Measurements from ENCODE around the gene HMG20B.

The HMG20B gene

GRCh38 chr19:3537438-3538240, 35.1 kb upstream of the HMG20B start:
- no peak for DNase-seq

- DNase-seq = no peak
Observed at GRCh38 chr19:3538258-3538929, 34.4 kb upstream of the HMG20B start.

GRCh38 chr19:3538965-3539755, 33.6 kb upstream of the HMG20B start, which contains the start of gene TEKTIP1:
Gene TEKTIP1, plus strand, starts transcription at chr19:3539174. Its CDS starts 4 bp downstream, at chr19:3539178.
- no peak for DNase-seq

DNA sequence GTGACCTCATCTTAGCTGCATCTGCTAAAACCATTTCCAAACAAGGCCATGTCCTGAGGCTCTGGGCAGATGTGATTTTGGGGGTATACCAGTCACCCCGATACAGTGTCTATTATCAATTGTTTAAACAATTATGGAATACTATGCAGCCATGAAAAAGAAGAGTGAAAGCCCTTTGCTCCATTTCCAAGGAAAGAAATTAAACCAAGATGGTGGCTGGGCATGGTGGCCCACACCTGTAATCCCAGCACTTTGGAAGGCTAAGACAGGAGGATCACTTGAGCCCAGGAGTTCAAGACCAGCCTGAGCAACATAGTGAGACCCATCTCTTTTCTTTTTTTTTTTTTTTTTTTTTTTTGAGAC, 33.0 kb upstream of the HMG20B start:
- DNase-seq = no peak

DNA sequence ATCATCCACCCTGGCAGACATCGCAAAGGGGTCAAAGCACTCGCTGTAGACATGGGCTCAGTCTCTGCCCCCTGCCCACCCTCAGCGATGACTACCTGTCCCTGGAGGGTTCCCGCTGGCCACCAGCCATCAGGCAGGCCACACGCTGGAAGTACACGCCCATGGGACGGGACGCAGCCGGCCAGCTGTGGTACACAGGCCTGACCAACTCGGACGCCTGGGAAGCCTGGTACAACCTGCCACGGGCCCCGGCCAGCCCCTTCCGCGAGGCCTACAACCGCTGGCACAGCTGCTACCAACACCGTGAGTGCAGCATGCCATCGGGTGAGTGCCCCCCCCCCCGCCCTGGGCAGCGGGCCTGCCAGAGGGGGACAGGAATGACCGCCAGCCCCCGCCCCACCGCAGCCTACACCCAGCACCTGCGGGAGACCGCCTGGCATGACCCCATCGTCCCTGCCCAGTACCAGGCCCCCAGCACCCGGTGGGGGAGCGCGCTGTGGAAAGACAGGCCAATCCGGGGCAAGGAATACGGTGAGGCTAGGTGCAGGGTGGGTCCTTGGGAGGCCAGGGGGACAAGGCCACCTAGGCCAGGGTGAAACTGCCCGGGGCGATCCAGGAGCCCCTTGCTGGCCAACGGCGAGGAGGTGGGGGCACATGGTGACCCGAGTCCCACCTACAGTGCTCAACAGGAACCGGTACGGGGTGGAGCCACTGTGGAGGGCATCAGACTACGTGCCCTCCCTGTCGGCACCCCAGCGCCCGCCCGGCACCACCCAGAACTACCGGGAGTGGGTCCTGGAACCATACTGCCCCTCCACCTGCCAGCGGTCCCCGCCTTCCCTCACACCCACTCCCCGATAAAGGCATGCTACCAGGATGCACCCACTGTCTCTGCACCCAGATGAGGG, 29.3 kb upstream of the HMG20B start:
- DNase-seq = no peak

GRCh38 chr19:3544058-3544376, 28.7 kb upstream of the HMG20B start:
- no peak for DNase-seq

DNA sequence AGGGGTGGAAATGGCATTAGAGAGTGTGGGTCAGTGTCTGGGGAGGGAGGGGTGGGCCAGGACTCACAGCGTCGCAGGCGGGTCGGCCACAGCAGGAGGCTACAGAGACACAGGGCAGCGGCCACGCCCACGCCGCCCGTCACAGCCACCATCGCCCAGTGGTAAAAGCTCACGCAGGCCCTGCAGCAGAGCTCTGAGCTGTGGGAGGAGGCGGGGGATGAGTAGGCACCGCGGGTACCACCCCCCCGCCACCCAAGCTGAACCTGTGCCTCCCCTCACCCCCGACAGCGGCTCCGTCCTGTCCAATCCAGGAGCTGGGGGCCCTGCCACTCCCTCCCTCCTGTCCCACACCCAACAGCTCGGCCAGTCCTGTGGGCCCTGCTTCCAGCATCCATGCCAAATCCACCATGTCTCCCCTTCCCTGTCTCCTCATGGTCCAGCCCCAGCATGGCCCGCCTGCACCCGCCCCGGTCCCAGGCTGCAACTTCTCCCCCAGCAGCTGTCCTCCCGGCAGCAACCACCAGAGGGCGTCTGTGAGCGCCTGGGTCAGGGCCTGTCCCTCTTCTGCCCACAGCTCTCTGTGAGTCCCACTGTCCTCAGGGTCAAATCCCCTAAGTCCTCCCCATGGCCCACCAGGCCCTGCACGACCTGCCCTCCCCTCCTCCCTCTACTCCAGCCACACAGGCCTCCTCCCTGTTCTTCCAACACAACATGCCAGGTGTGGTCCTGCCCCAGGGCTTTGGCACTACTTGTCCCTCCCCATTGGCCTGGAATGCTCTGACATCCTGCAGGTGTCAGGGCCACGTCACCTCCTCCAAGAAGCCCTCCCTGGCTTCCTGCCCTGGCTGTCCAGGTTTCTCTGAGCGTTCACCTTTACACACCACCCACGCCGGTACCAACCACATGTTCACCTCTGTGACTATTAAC, 27.7 kb upstream of the HMG20B start:
- no peak for DNase-seq

- DNase-seq = no peak
Observed at GRCh38 chr19:3545669-3546034, 27.1 kb upstream of the HMG20B start.

DNA sequence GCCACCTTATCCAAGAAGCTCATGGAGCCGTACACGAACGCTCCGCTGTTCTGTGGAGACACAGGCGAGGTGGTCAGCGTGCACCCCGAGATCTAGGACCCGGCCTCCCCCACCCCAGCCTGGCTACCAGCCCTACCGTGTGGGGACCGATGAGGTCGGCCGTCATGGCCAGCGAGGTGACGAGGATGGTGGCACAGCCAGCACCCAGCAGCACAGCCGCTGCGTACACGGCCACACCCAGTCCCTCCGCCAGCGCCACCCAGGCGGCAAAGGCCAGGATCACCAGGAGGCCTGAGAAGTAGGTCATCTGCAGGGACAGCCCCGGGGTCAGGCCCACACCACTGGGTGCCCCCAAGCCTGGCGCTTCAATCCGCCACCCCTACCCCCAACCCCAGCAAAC, 26.6 kb upstream of the HMG20B start:
- no peak for DNase-seq

DNA sequence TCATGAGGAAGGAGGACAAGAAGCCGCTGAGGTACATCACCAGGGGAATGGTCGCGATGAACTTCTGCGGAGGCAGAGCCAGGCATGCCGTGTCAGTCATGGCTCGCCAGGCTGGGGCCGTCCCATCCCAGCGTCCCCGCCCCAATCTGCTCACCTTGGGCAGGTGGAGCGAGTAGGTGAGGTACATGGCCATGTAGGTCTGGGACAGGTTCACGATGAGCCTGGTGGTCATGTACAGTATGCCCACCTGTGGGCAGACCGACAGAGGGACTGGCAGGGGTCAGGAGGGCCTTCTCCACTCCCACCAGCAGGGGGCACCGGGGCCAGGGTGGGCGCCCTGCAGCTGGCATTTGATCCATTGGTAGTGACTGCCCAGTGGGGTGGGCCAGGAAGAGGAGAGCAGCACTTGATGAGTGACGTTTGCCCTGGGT, 25.4 kb upstream of the HMG20B start:
- no peak for DNase-seq

- no peak for DNase-seq
Observed at GRCh38 chr19:3547767-3548282, 24.9 kb upstream of the HMG20B start.

DNA sequence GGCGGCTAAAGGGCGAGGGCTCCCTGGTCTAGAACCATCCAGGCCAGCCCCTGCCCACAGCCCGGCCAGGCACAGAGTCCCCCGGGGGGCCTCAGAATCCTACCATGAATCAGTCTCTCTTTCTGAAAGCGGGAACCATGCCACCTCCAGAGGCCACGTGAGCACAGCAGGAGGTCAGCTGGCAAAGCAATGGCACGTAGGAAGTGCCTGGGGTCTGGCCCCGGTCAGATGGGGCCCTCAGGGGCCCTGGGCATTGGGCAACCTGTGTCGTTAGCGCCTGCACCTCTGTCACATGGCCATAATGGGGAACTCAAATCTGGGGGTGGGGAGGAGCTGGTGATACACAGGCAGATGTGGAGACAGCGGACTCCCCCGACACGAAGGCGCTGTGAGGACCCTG, 24.1 kb upstream of the HMG20B start:
- no peak for DNase-seq

DNA sequence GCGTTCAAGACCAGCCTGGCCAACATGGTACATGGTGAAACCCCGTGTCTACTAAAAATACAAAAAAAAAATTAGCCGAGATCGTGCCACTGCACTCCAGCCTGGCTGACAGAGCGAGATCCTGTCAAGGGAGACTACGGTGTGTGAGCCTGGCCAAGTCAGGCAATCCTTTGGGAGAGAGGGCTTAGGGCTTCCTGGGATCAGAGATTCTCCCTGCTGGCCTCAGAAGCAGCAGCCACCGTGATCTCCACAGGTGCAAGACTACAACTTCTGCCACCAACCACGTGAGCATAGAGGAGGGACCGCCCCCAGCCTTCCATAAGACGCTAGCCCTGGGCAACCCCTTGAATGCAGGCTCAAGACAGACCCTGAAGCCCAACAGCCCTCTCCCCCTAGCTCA, 22.9 kb upstream of the HMG20B start:
- DNase-seq = no peak

DNA sequence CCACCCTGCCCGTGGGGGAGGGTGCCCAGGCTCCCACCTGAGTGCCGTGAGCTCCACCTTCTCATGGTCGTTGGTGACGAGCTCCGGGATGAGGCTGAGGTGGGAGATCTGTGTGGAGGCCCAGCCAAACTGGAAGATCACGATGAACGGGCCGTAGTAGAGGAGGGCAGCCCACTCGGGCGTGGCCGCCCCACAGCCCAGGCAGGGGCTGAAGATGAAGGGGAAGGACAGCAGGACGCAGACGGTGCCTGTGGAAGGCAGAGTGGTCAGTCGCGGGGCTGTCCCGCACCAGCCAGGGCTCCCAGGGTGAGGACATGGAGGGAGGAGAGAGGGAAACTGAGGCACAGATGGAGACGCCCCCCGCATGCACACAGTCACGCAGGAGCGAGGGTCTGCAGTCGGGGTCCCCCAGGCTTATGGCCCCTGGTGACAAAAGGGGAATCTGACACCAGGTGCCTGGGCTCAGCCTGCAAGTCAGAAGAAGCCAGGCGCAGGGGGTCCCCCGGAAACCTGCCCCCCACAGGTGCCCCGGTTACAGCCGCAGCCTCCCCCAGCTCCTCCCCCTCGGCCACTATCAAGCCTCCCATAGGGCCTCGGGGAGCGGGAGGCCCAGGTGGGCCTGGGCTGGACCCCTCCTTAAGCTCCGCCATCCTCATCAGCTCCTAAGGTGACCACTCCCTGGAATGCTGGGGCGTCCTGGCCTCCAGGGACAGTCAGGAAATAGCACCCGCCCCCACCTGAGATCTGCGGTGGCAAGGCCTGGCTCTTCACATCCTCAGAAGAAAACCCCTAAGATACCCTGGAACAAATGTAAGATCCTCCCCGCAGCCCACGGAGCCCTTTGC, 21.6 kb upstream of the HMG20B start:
- no peak for DNase-seq

- no peak for DNase-seq
Observed at GRCh38 chr19:3551792-3552095, 21.0 kb upstream of the HMG20B start.

GRCh38 chr19:3554254-3555083, 18.3 kb upstream of the HMG20B start:
- no peak for DNase-seq

GRCh38 chr19:3555653-3556422, 16.9 kb upstream of the HMG20B start:
- DNase-seq = no peak

- DNase-seq = no peak
Observed at GRCh38 chr19:3556423-3556977, 16.2 kb upstream of the HMG20B start.

All from HCEC 1CT (cell line).